SH-SY5Y (cell line): ENCODE data around the gene CHD9NB.

Experiments used
- GATA2 ChIP-seq: IDR thresholded peaks from 2 replicates; pipeline ENCODE4 v1.6.1; 2011; ENCODE audit warnings: mild to moderate bottlenecking, low read depth, low read length
- GATA3 ChIP-seq: IDR thresholded peaks from 2 replicates; pipeline ENCODE4 v1.6.1; 2011; ENCODE audit warnings: low read depth, mild to moderate bottlenecking, low read length, moderate library complexity

GRCh38 chr16:53041320-53042051 is 11.2 kb downstream of the CHD9NB start:
- no peak for TF ChIP-seq GATA2
- no peak for TF ChIP-seq GATA3
